ENCODE results near the gene HK1. TPM values are rescaled to one million over a fixed set of nuclear protein-coding genes. Genes with fewer than 3 reads are reported as not detected.
A peak's percentile ranks its signal among the peaks of the same experiment; 100 is the strongest.

Gene HK1
- total RNA-seq, 1 donor from 2014 or later, result 162 TPM

- Mint-ChIP-seq H3K27ac (ENCODE audit: unreplicated experiment) (no peak overlapping the region), H3K9me3 (ENCODE audit: unreplicated experiment) (no peaks in the 10 kb centered on the region), H3K36me3 (ENCODE audit: low read depth, unreplicated experiment) (no peaks in the 10 kb centered on the region), H3K27me3 (ENCODE audit: unreplicated experiment) (peaks cover 4% of the 10 kb centered on the region), H3K4me1 (ENCODE audit: unreplicated experiment) (peaks cover 11% of the 10 kb centered on the region), H3K4me3 (ENCODE audit: unreplicated experiment) (no peak overlapping the region)
- no peak for TF ChIP-seq CTCF (IDR thresholded peaks at IDR 0.05; ENCODE audit: unreplicated experiment)
- no peak for DNase-seq (ENCODE audit: low spot score)
These were observed 12.8 kb upstream of the HK1 start for GRCh38 chr10:69265521-69265920.

DNA sequence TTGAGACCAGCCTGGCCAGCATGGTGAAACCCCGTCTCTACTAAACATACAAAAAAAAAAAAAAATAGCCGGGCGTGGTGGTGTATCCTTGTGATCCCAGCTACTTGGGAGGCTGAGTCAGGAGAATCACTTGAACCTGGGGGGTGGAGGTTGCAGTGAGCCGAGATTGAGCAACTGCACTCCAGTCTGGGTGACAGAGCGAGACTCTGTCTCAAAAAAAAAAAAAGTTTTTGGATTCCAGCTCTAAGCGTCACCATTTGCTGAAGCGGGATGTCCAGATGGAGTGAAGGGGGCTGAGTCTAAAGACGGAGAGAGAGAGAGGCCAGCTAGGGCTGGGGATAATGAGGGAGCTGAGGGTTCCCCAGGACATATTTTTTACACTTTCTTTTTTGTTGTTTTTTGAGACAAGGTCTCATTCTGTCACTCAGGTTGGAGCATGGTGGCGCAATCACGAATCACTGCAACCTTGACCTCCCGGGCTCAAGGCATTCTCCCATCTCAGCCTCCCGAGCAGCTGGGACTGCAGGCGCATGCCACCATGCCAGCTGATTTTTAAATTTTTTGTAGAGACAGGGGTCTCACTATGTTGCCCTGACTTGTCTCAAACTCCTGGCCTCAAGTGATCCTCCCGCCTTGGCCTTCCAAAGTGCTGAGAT, 9.4 kb upstream of the HK1 start:
- no peak for TF ChIP-seq CTCF (IDR thresholded peaks at IDR 0.05; ENCODE audit: unreplicated experiment)
- Mint-ChIP-seq H3K27ac (ENCODE audit: unreplicated experiment) (no peak overlapping the region), H3K4me1 (ENCODE audit: unreplicated experiment) (peaks cover 13% of the 10 kb centered on the region), H3K27me3 (ENCODE audit: unreplicated experiment) (peaks cover 1% of the 10 kb centered on the region), H3K9me3 (ENCODE audit: unreplicated experiment) (no peaks in the 10 kb centered on the region), H3K36me3 (ENCODE audit: low read depth, unreplicated experiment) (no peaks in the 10 kb centered on the region), H3K4me3 (ENCODE audit: unreplicated experiment) (no peak overlapping the region)
- DNase-seq (ENCODE audit: low spot score), result no peak

GRCh38 chr10:69269761-69270160, 8.5 kb upstream of the HK1 start:
- no peak for TF ChIP-seq CTCF (IDR thresholded peaks at IDR 0.05; ENCODE audit: unreplicated experiment)
- H3K36me3 Mint-ChIP-seq (ENCODE audit: low read depth, unreplicated experiment), result no peaks in the 10 kb centered on the region
- H3K9me3 Mint-ChIP-seq (ENCODE audit: unreplicated experiment), result no peaks in the 10 kb centered on the region
- H3K27me3 Mint-ChIP-seq (ENCODE audit: unreplicated experiment), result peaks cover 1% of the 10 kb centered on the region
- no peak overlapping the region for H3K4me3 Mint-ChIP-seq (ENCODE audit: unreplicated experiment)
- peaks cover 13% of the 10 kb centered on the region for H3K4me1 Mint-ChIP-seq (ENCODE audit: unreplicated experiment)
- H3K27ac Mint-ChIP-seq (ENCODE audit: unreplicated experiment), result no peak overlapping the region
- DNase-seq (ENCODE audit: low spot score), result no peak

- Mint-ChIP-seq H3K27me3 (ENCODE audit: unreplicated experiment) (no peaks in the 10 kb centered on the region), H3K27ac (ENCODE audit: unreplicated experiment) (peak overlapping the region; percentile 32), H3K4me1 (ENCODE audit: unreplicated experiment) (peaks cover 13% of the 10 kb centered on the region), H3K9me3 (ENCODE audit: unreplicated experiment) (no peaks in the 10 kb centered on the region), H3K36me3 (ENCODE audit: low read depth, unreplicated experiment) (no peaks in the 10 kb centered on the region), H3K4me3 (ENCODE audit: unreplicated experiment) (no peak overlapping the region)
- no peak for TF ChIP-seq CTCF (IDR thresholded peaks at IDR 0.05; ENCODE audit: unreplicated experiment)
- no peak for DNase-seq (ENCODE audit: low spot score)
These were observed 7.3 kb upstream of the HK1 start for GRCh38 chr10:69270990-69271389.

DNA sequence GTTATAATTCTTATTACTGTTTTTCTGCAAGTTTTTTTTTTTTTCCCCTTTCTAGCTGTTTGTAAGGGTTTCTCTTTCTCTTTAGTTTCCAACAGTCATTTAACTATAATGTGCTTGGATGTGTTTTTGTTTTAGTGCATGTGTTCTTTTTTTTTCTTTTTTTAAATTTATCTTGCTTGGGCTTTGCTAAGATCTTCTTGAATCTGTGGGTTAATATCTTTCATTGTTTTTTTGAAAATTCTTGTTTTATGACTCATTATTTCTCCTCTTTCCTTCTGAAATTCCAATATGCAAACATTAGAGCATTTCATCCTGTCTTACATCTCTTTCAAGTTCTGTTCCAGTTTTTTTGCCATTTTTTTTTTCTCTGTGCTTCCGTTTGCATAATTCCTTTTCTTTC, 5.7 kb upstream of the HK1 start:
- Mint-ChIP-seq H3K27me3 (ENCODE audit: unreplicated experiment) (no peaks in the 10 kb centered on the region), H3K9me3 (ENCODE audit: unreplicated experiment) (no peaks in the 10 kb centered on the region), H3K4me1 (ENCODE audit: unreplicated experiment) (peaks cover 13% of the 10 kb centered on the region), H3K27ac (ENCODE audit: unreplicated experiment) (no peak overlapping the region), H3K36me3 (ENCODE audit: low read depth, unreplicated experiment) (no peaks in the 10 kb centered on the region), H3K4me3 (ENCODE audit: unreplicated experiment) (no peak overlapping the region)
- no peak for TF ChIP-seq CTCF (IDR thresholded peaks at IDR 0.05; ENCODE audit: unreplicated experiment)
- no peak for DNase-seq (ENCODE audit: low spot score)

Data from endothelial cell (in vitro differentiated cells).